Suprapubic skin (tissue), 4 donors: ENCODE data around the gene IFT81.

ENCODE experiments used
- CTCF ChIP-seq, 2 donors: fragments of 200-600 bp in 1 of 2; fragments of 450-650 bp in 1 of 2; sonication (generic) in 1 of 2; IDR thresholded peaks; one replicate each; pipeline ENCODE4 v1.5.1; 2016 to 2019; ENCODE audit warnings: antibody characterized with exemption in 2 of 2, mild to moderate bottlenecking in 1 of 2, moderate library complexity in 1 of 2
- EP300 ChIP-seq: sonication (generic); formaldehyde crosslinking; IDR thresholded peaks from one replicate; pipeline ENCODE4 v1.6.1; 2017; ENCODE audit warnings: antibody characterized with exemption
- POLR2A ChIP-seq, 2 donors: fragments of 450-650 bp; IDR thresholded peaks; one replicate each; pipeline ENCODE4 v1.6.1; 2017; ENCODE audit warnings: antibody characterized with exemption in 2 of 2, mild to moderate bottlenecking in 2 of 2, moderate library complexity in 2 of 2
- POLR2AphosphoS5 ChIP-seq, 3 donors: sonication (generic); formaldehyde crosslinking; IDR thresholded peaks; one replicate each; pipeline ENCODE4 v1.6.1; 2017; ENCODE audit warnings: antibody characterized with exemption in 3 of 3

GRCh38 chr12:110222433-110222832 is 98.3 kb downstream of the IFT81 start:
- no peak for TF ChIP-seq EP300
- TF ChIP-seq CTCF (IDR thresholded peaks at IDR 0.05): no peak
- no peak for TF ChIP-seq POLR2A (IDR thresholded peaks at IDR 0.05)
- no peak for TF ChIP-seq POLR2AphosphoS5 (IDR thresholded peaks at IDR 0.05)
